Measurements from ENCODE around the gene CSPG4. TPM values are rescaled to one million over a fixed set of nuclear protein-coding genes. Genes with fewer than 3 reads are reported as not detected.

CSPG4 gene
- total and polyA plus RNA-seq, 9 donors = 3.3 to 30.0 (median 5.2) TPM

DNA sequence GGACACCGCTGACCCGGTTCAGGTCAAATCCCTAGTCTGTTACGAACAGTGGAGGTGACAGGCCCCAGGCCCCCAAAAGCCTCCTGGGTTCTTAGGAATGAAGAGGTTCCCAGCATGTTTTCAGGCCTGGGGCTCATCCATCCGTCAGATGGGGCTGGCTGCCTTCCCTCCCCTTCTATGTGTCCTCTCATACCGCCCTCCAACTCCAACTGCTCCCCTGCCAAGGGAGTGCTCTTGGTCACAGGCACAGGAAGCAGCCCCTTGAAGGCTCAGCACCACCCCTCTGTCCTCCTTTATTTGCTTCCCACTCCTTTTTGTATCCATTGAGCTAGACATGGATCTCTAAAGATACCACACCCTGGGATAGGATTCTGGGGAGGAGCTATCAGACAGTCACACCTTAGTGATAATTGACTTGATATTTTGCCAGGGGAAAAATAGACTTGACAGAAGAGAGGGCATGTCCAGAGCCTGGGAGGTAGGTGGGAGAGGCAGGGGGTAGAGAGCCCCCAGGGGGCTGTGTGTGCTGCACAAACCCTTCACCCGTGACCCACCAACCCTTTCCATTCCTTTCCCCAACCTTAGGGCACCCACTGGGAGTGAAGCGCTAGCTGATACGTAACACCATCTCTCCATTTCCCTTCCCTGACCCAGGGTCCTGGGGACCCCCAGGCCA, 10.7 kb upstream of the CSPG4 start:
- 61 to 69% (median 66%) methylated on average over 8 of the region's 8 CpGs for WGBS, 3 donors
- no peak overlapping the region for H3K4me3 ChIP-seq

DNA sequence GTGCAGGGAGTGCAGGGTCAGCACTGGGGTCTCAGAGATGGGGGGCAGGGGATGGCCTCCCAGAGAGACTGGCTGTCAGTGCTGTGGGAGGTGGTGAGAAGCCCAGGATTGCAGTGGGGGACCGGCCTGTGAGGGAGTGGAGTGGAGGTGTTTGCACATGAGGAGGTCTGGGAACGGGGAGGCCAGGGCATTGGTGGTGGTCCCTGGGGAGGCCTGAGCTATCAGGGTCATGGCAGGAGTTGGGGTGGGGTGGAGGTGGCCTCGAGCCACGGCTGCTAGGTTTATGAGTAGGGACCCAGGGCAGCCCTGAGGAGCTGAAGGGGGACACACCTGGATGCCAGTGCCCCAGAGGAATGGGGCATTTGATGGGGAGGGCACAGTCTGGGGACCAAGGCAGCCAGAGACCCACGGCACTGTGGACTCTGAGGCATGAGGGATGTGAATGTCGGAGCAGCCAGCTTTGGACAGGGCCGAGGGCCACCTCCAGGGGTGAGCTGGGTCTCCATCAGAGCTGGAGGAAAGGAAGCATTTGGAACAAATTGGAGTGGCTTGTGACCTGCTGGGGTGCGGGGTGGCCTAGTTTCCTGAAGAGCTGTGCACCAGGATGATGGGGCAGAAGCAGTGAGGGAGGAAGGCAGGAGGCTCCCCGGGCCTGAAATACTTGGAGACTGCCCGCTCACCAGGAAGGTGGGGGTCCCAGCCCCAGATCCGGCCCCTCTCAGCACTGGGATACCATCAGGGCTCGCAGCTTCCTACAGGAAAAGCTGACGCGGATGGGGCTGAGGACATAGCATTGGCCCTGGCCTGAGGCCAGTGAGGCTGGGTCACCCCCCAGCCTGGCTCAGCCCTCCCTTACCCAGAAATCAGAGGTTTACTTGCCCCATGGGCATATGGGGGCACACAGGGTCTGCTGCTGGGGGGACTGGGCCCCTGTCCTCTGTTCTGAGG, 9.5 kb upstream of the CSPG4 start:
- H3K27ac ChIP-seq = no peak overlapping the region
- H3K4me3 ChIP-seq = no peak overlapping the region
- TF ChIP-seq EP300 (IDR thresholded peaks at IDR 0.05) = no peak
- TF ChIP-seq, protein P1, sequence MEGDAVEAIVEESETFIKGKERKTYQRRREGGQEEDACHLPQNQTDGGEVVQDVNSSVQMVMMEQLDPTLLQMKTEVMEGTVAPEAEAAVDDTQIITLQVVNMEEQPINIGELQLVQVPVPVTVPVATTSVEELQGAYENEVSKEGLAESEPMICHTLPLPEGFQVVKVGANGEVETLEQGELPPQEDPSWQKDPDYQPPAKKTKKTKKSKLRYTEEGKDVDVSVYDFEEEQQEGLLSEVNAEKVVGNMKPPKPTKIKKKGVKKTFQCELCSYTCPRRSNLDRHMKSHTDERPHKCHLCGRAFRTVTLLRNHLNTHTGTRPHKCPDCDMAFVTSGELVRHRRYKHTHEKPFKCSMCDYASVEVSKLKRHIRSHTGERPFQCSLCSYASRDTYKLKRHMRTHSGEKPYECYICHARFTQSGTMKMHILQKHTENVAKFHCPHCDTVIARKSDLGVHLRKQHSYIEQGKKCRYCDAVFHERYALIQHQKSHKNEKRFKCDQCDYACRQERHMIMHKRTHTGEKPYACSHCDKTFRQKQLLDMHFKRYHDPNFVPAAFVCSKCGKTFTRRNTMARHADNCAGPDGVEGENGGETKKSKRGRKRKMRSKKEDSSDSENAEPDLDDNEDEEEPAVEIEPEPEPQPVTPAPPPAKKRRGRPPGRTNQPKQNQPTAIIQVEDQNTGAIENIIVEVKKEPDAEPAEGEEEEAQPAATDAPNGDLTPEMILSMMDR (IDR thresholded peaks at IDR 0.05) = no peak
- no peak for TF ChIP-seq POLR2A (IDR thresholded peaks at IDR 0.05)
- no peaks in the 10 kb centered on the region for H3K36me3 ChIP-seq
- DNase-seq = peak in 1 of 5 donors; percentile 37
- intact Hi-C loops (cut with DNase I) = no loop called here
- 74 to 82% (median 80%) methylated on average over 14 of the region's 14 CpGs for WGBS, 3 donors
- peaks cover 5% of the 10 kb centered on the region for H3K4me1 ChIP-seq (ENCODE audit: insufficient read depth)
- no peaks in the 10 kb centered on the region for H3K9me3 ChIP-seq
- no peaks in the 10 kb centered on the region for H3K27me3 ChIP-seq

More for the DNA sequence above, 10.7 kb upstream of the CSPG4 start:
- intact Hi-C loops (cut with DNase I) = no loop called here
- TF ChIP-seq, protein P1 (IDR thresholded peaks at IDR 0.05) = no peak
- no peak for TF ChIP-seq EP300 (IDR thresholded peaks at IDR 0.05)
- TF ChIP-seq POLR2A (IDR thresholded peaks at IDR 0.05) = no peak
- H3K27me3 ChIP-seq = no peaks in the 10 kb centered on the region
- no peak overlapping the region for H3K27ac ChIP-seq
- peak in 1 of 5 donors; percentile 37 for DNase-seq
- no peaks in the 10 kb centered on the region for H3K36me3 ChIP-seq
- no peaks in the 10 kb centered on the region for H3K9me3 ChIP-seq
- H3K4me1 ChIP-seq (ENCODE audit: insufficient read depth) = peaks cover 5% of the 10 kb centered on the region

DNA sequence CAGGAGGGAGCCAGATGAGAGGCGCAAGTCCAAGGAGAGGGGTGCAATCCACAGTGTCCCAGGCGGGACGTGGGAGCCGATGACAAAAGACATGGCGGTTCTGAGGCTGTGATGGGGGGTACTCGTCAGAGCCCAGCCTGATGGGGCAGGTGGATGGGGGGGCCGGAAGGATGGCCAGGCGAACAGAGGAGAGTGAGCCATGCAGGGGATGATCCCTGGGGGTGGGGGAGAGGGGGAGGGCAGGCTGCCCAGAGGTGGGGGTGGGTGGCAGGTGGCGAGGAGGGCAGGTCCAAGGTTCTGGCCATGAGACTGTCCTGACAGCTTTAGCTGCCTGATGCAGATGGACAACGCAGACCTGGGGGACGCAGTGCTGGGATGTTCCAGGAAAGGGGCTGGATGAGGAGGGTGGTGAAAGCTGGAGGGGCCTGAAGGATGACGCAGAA, 8.9 kb upstream of the CSPG4 start:
- peak in 1 of 5 donors; percentile 31 for DNase-seq
- intact Hi-C loops (cut with DNase I) = no loop called here
- WGBS, 3 donors = 51 to 70% (median 64%) methylated on average over 12 of the region's 12 CpGs
- H3K4me3 ChIP-seq = no peak overlapping the region
- TF ChIP-seq EP300 (IDR thresholded peaks at IDR 0.05) = no peak
- no peak for TF ChIP-seq POLR2A (IDR thresholded peaks at IDR 0.05)
- TF ChIP-seq, protein P1 (IDR thresholded peaks at IDR 0.05) = no peak
- peaks cover 5% of the 10 kb centered on the region for H3K4me1 ChIP-seq (ENCODE audit: insufficient read depth)
- no peaks in the 10 kb centered on the region for H3K9me3 ChIP-seq
- no peaks in the 10 kb centered on the region for H3K27me3 ChIP-seq
- H3K36me3 ChIP-seq = no peaks in the 10 kb centered on the region
- no peak overlapping the region for H3K27ac ChIP-seq

DNA sequence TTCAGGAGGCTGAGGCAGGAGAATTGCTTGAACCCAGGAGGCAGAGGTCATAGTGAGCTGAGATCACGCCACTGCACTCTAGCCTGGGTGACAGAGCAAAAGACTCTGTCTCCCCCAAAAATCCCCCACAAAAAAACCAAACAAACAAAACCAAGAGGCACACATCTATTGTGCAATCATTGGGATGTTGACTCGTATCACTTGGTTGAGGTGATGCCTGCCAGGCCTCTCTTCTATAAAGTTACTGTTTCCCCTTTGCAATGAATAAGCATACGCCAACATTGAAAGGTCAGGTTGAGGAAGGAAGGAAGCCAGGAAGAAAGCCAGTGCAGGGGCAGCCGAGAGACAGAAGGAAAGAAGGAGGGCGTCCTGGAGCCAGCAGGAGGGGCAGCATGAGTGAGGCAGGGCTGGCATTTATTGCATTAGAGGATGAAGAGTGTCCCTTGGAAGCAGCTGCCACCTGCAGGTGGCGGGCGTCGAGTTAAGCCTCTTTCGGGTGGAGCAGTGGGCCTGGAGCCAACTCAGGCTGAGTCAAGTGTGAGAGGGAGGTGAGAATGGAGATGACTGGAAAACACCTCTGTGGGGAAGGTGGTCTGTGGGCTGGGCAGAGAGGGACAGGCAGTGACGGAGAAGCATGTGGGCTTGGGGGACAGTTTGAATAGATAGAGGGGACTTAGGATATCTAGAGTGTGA, 8.3 kb upstream of the CSPG4 start:
- Histone ChIP-seq H3K27ac (no peak overlapping the region), H3K4me1 (ENCODE audit: insufficient read depth) (peaks cover 5% of the 10 kb centered on the region)
- DNase-seq = peak in 1 of 5 donors; percentile 53

More for the DNA sequence above, 8.3 kb upstream of the CSPG4 start:
- no peak for TF ChIP-seq EP300 (IDR thresholded peaks at IDR 0.05)
- TF ChIP-seq POLR2A (IDR thresholded peaks at IDR 0.05) = no peak
- TF ChIP-seq, protein P1 (IDR thresholded peaks at IDR 0.05) = no peak
- H3K36me3 ChIP-seq = no peaks in the 10 kb centered on the region
- no peaks in the 10 kb centered on the region for H3K27me3 ChIP-seq
- WGBS, 3 donors = 37 to 43% (median 41%) methylated on average over 10 of the region's 10 CpGs
- H3K4me3 ChIP-seq = no peak overlapping the region
- no peaks in the 10 kb centered on the region for H3K9me3 ChIP-seq
- intact Hi-C loops (cut with DNase I) = no loop called here

All from ovary (tissue), 9 donors.